ENCODE measurements around the gene CIAO2A.

- TF ChIP-seq POLR2A (IDR thresholded peaks at IDR 0.05) = no peak
- no peak for TF ChIP-seq CTCF (IDR thresholded peaks at IDR 0.05 in 4 of 5, conservative IDR thresholded peaks at IDR 0.05 in 1 of 5)
These were observed 58.1 kb downstream of the CIAO2A start for GRCh38 chr15:64035525-64035924.
